Ovary (tissue), 9 donors: Measurements from ENCODE around the gene FANCL. TPM values are rescaled to one million over a fixed set of nuclear protein-coding genes. Genes with fewer than 3 reads are reported as not detected.
"Not testable (repeated sequence)": the region's sequence is repeated elsewhere in the genome, so short reads cannot be mapped to it uniquely, and the experiment has no call there.

Source experiments
- DNase-seq, 5 donors: peaks; one replicate each; pipeline ENCODE4 v3.0.0-alpha.2; 2019 to 2020
- H3K27ac ChIP-seq, 2 donors: fragments of 200-600 bp; one replicate each; pipeline versions ENCODE4 v1.5.1 to v1.8.0; 2019 to 2022
- H3K27me3 ChIP-seq: fragments of 200-600 bp; one replicate; pipeline ENCODE4 v1.8.0; 2022
- H3K36me3 ChIP-seq: fragments of 200-600 bp; sonication (generic); one replicate; pipeline ENCODE4 v1.5.1; 2019
- H3K4me1 ChIP-seq: one replicate; pipeline ENCODE4 v1.8.1; 2013; ENCODE audit warnings: mild to moderate bottlenecking, moderate library complexity; ENCODE audit not compliant: insufficient read depth
- H3K4me3 ChIP-seq: fragments of 200-600 bp; sonication (generic); one replicate; pipeline ENCODE4 v1.5.1; 2017
- H3K9me3 ChIP-seq, 2 donors: fragments of 200-600 bp in 1 of 2; sonication (generic) in 1 of 2; one replicate each; pipeline versions ENCODE4 v1.5.1 to v1.8.1; 2013 to 2019; ENCODE audit warnings: mild to moderate bottlenecking in 1 of 2, moderate library complexity in 1 of 2
- EP300 ChIP-seq: sonication (generic); formaldehyde crosslinking; IDR thresholded peaks from one replicate; pipeline ENCODE4 v1.6.1; 2017; ENCODE audit warnings: antibody characterized with exemption
- POLR2A ChIP-seq: fragments of 450-650 bp; IDR thresholded peaks from one replicate; pipeline ENCODE4 v1.6.1; 2017; ENCODE audit warnings: antibody characterized with exemption, mild to moderate bottlenecking, moderate library complexity
- WGBS, 3 donors: extraction: QIAGEN DNeasy Blood & Tissue Kit in 1 of 3; methylation state at CpG; one replicate each; pipeline versions ENCODE4 v1.1.5 to v1.1.7; 2013 to 2017; 5-methylcytosine and 5-hydroxymethylcytosine counted together
- intact Hi-C, 4 donors: fragments of 100-400 bp; cut with DNase I; formaldehyde crosslinking; loops; one replicate each; pipeline versions ENCODE4 v1.11.0 to v1.15.1; 2022 to 2023
- polyA plus RNA-seq, 2 donors: library from polyadenylated mRNA; stranded (reverse); fragments of 200-250 nt in 1 of 2; fragments of 350-450 nt in 1 of 2; fragmentation: Illumina TruSeq in 1 of 2; extraction: RNeasy Lipid Tissue Mini Kit (QIAGEN cat#74804) in 1 of 2; gene quantifications; one replicate each; pipeline ENCODE4 v1.2.3, GENCODE V29; 2013 to 2014
- total RNA-seq, 7 donors: library from RNA; depleted of rRNA in 2 of 7; stranded (reverse); fragments of >200 nt in 2 of 7; fragmentation: NEBNext Ultra II Directional in 3 of 7; extraction: Animal tissue kit (Norgen Biotek cat#: 25700) in 3 of 7; gene quantifications; one replicate each; pipeline versions ENCODE4 v1.1.0 to v1.2.4, GENCODE V29; 2016 to 2023
- TF ChIP-seq, protein P1 (sequence below), 3 donors: fragments of 450-650 bp in 2 of 3; fragments of 200-600 bp in 1 of 3; IDR thresholded peaks; one replicate each; pipeline versions ENCODE4 v1.5.1 to v1.8.0; 2016 to 2022; ENCODE audit warnings: antibody characterized with exemption in 3 of 3, mild to moderate bottlenecking in 1 of 3
- donor health status: DM: no; HTN: no; CAD: no; lungs with moderate emphysema.
- donor health status: DM: no; HTN: no; CAD: no.
- donor health status: Bipolar disorder and iron deficiency.
- donor health status: DM: yes; HTN: yes; CAD: no.
- donor health status: DM: no; HTN: no; CAD: no.
- donor health status: DM: yes; HTN: yes; CAD: no.

Gene FANCL
- total and polyA plus RNA-seq, 9 donors, result 18.8 to 79.2 (median 36.3) TPM

DNA sequence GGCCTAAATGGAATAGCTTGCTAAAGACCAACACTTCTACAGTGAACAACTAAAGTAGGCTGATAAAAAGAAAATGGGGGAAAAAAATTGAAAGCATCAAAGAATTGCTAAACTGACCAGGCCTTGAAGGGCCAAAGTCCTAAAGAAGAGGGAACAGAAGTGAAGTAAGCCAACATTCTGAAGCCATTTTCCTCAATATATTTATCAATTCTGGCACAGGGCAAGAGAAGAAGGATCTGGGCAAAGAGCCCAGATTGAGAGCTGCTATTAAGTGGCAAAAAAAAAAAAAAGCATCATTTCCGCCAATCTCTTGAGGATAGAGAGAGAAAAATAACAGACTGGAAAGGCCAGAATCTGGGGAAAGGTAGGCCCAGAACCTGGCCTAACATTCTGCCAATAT, 25.7 kb downstream of the FANCL start:
- H3K9me3 ChIP-seq, result peaks cover 0 to 3% of the 10 kb centered on the region in 2 donors
- 68 to 72% (median 68%) methylated on average over 1 of the region's 1 CpG for WGBS, 3 donors
- H3K4me1 ChIP-seq, result peaks cover 2% of the 10 kb centered on the region
- no peak for DNase-seq
- TF ChIP-seq, protein P1, sequence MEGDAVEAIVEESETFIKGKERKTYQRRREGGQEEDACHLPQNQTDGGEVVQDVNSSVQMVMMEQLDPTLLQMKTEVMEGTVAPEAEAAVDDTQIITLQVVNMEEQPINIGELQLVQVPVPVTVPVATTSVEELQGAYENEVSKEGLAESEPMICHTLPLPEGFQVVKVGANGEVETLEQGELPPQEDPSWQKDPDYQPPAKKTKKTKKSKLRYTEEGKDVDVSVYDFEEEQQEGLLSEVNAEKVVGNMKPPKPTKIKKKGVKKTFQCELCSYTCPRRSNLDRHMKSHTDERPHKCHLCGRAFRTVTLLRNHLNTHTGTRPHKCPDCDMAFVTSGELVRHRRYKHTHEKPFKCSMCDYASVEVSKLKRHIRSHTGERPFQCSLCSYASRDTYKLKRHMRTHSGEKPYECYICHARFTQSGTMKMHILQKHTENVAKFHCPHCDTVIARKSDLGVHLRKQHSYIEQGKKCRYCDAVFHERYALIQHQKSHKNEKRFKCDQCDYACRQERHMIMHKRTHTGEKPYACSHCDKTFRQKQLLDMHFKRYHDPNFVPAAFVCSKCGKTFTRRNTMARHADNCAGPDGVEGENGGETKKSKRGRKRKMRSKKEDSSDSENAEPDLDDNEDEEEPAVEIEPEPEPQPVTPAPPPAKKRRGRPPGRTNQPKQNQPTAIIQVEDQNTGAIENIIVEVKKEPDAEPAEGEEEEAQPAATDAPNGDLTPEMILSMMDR (IDR thresholded peaks at IDR 0.05), result no peak
- no peak for TF ChIP-seq EP300
- TF ChIP-seq POLR2A, result no peak
- no peak overlapping the region for H3K27ac ChIP-seq
- H3K27me3 ChIP-seq, result no peaks in the 10 kb centered on the region
- intact Hi-C loops, result no loop called here
- H3K36me3 ChIP-seq, result no peaks in the 10 kb centered on the region
- no peak overlapping the region for H3K4me3 ChIP-seq

GRCh38 chr2:58210951-58211568, 30.1 kb downstream of the FANCL start:
- 95 to 98% (median 96%) methylated on average over 6 of the region's 6 CpGs for whole genome bisulfite sequencing, 3 donors
- H3K27me3 ChIP-seq, H3K27ac ChIP-seq, H3K4me1 ChIP-seq, intact Hi-C loops, H3K4me3 ChIP-seq, H3K36me3 ChIP-seq, DNase-seq, H3K9me3 ChIP-seq: not testable (repeated sequence)

- no peak for DNase-seq
- H3K4me3 ChIP-seq, result no peak overlapping the region
- H3K9me3 ChIP-seq, result peaks cover 0 to 3% of the 10 kb centered on the region in 2 donors
- intact Hi-C loops, result no loop called here
- 85 to 92% (median 86%) methylated on average over 3 of the region's 3 CpGs for WGBS, 3 donors
- H3K27ac ChIP-seq, result no peak overlapping the region
- no peaks in the 10 kb centered on the region for H3K4me1 ChIP-seq
- no peaks in the 10 kb centered on the region for H3K36me3 ChIP-seq
- H3K27me3 ChIP-seq, result no peaks in the 10 kb centered on the region
- TF ChIP-seq, protein P1 (IDR thresholded peaks at IDR 0.05), result no peak
- no peak for TF ChIP-seq POLR2A
- TF ChIP-seq EP300, result no peak
These were observed 33.9 kb downstream of the FANCL start for GRCh38 chr2:58207189-58207588.

GRCh38 chr2:58206785-58207184, 34.3 kb downstream of the FANCL start:
- Histone ChIP-seq H3K4me1 (no peaks in the 10 kb centered on the region), H3K4me3 (no peak overlapping the region), H3K27ac (no peak overlapping the region), H3K9me3 (peaks cover 0 to 3% of the 10 kb centered on the region in 2 donors), H3K27me3 (no peaks in the 10 kb centered on the region), H3K36me3 (no peaks in the 10 kb centered on the region)
- DNase-seq, result no peak
- intact Hi-C loops, result no loop called here
- TF ChIP-seq, protein P1 (IDR thresholded peaks at IDR 0.05), result no peak
- no peak for TF ChIP-seq EP300
- no peak for TF ChIP-seq POLR2A
- 93 to 100% (median 95%) methylated on average over 1 of the region's 1 CpG for WGBS, 3 donors

DNA sequence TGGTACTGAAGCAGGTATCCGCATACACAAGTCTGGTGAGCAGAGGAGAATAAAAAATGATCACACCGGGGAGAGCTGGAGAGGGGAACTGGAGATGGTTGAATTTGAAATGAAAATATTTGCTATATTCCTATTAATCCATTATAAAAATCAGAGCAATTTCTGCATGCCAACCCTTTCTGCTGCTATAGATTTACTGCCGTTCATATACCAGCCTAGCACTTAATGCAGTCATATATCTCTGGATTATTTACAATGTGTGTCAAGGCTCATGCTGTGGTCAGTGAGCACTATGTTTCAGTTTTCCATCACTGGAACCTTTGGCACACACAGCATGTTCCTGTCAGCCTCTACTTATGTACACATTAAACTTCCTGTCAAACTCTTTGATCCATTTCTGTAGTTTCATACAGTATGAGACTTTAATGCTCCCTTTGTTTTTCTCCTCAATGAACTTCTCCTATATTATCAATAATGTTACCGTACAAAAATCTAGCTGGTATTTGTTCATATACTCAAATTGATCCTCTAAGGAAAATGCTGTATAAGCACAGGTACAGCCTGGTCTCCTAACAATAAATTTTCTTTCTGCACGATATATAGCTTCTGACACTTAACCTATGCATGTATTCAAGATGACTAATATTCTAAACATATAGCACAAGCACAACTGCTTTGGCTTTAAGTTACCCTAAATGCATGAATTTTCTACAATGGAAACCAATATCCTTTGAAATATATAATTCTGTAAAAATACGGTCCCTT, 36.7 kb downstream of the FANCL start:
- no peaks in the 10 kb centered on the region for H3K4me1 ChIP-seq
- H3K27me3 ChIP-seq, result no peaks in the 10 kb centered on the region
- WGBS, 3 donors, result 88 to 92% (median 92%) methylated on average over 6 of the region's 6 CpGs
- intact Hi-C loops, result no loop called here
- TF ChIP-seq POLR2A, result no peak
- TF ChIP-seq, protein P1 (IDR thresholded peaks at IDR 0.05), result no peak
- no peak for TF ChIP-seq EP300
- DNase-seq, result no peak
- no peaks in the 10 kb centered on the region for H3K9me3 ChIP-seq
- no peak overlapping the region for H3K4me3 ChIP-seq
- no peaks in the 10 kb centered on the region for H3K36me3 ChIP-seq
- H3K27ac ChIP-seq, result no peak overlapping the region
